Measurements from ENCODE around the gene PCNX4.
"Not testable (repeated sequence)": the region's sequence is repeated elsewhere in the genome, so short reads cannot be mapped to it uniquely, and the experiment has no call there.

Gene PCNX4

GRCh38 chr14:60091550-60092525 is at the start of gene PCNX4:
Gene PCNX4, plus strand, starts transcription at chr14:60091923. Its CDS starts 15,716 bp downstream, at chr14:60107639.
- peak; percentile 94 for DNase-seq

- DNase-seq = not testable (repeated sequence)
Measured at GRCh38 chr14:60047976-60048375, 43.7 kb upstream of the PCNX4 start.

DNA sequence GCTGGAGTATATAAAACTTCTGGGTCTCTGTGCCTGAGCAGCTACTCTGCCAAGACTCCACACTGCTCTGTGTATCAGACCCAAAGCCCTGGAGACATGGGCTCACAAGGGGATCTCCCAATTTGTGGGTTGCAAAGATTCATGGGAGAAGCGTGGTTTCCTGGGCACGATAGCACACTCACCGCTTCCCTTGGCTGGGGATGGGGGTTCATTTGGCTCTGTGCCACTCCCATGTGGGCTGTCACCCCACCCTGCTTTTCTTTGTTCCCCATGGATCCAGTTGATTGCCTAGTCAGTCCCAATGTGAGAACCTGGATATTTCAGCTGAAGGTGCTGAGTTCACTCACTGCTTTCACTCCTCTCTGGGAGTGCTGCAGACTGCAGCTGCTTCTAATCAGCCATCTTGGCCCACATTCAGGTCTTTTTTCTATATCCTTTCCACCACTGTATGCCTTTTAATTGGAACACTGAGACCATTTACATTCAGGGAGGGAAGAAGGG is 40.0 kb upstream of the PCNX4 start:
- DNase-seq = no peak

DNA sequence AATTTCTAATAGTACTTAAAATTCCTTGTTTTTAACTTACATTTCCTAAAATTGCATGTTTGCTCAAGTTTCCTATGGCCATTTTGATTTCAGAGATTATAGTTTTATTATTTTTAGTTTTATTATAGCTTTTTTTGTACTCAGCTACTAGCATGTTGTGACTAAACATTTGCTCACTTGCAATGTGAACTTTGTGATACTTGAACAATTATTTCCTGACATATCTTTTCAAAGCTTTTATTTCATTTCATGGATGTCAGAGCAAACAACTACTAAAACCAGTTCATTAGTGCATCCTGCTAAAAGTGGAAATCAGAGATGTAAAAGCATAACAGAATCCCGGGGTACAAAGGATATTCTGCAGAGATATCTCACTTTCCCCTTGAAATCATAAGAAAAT is 33.6 kb upstream of the PCNX4 start:
- DNase-seq = no peak

DNA sequence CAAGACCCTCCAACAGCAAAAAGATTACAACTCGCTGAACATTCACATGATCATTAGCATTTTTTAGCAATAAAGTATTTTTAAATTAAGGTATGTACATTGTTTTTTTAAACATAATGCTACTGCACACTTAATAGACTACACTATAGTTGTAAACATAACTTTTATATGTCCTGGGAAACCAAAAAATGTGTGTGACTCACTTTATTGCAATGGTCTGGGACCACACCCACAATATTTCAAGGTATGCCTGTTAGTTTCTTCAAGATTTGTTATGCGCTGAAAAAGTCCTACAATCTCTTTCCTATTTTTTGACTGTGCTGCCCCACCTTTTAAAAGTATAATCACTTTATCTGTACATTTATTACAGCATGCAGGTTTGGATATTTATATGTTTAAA is 30.4 kb upstream of the PCNX4 start:
- DNase-seq = no peak

DNA sequence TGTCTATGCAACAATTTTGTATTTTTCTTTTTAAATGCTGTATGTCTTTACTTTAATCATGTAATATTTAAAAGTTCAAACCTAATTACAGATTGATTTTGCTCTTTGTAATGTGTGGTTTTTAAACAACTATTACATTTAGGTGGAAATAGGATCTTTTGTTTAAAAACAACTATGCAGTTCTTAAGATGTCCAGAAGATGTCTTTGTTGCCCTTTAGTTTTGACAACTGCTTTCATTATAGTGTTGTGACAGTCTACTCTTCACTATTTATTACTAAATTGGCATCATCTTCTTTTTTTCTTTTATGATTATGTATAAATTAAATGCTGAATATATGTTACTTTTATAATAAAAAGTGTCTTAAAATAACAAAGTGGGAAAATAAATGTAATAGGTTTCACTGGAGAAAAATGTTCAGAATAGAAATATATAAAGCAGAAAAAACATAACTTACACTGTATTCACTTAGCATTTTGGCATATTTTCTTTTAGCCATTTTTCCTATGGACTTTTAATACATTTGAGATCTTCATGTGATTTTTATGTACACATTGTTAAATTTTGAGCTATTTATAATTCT is 27.1 kb upstream of the PCNX4 start:
- no peak for DNase-seq

DNA sequence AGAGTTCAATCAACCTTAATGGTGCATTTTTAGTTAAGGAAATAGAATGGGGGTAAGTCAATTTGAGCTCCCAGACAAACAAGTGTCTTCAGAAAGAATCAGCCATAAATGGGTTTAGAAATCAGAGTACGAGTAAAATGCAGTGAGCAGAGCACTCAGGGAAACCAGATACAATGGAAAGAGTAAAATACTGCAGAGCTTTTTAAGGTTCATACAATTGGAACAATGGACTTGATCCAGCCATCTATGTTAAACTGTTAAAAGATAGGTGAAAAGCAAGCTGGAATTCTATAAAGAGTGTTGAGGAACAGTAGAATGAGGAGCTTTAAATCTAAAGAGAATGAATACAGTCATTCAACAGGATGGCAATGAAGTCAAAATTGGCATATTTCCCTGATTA is 23.8 kb upstream of the PCNX4 start:
- no peak for DNase-seq

- no peak for DNase-seq
Measured at GRCh38 chr14:60079723-60080122, 12.0 kb upstream of the PCNX4 start.

GRCh38 chr14:60085085-60085484 is 6.6 kb upstream of the PCNX4 start:
- DNase-seq = no peak

DNA sequence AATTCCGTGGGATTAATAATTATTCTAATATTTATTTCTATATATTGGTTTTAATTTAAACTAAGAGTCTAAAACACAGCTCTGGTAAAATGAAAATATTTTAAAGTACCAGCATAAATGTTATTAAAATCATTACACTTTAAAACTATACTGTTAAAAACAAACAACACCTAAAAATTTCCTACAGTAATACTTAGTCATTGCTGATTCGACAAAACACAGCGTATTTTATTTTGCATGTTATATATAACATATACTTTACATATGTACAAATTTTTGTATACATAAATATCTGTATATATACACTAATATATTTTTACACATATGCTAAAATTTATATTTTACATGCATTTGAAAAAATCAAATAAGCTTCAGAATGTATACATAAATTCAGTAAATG is 6.0 kb upstream of the PCNX4 start:
- no peak for DNase-seq

- DNase-seq = no peak
Measured at GRCh38 chr14:60087668-60088067, 4.1 kb upstream of the PCNX4 start.

GRCh38 chr14:60089221-60089620 is 2.5 kb upstream of the PCNX4 start:
- DNase-seq = no peak

DNA sequence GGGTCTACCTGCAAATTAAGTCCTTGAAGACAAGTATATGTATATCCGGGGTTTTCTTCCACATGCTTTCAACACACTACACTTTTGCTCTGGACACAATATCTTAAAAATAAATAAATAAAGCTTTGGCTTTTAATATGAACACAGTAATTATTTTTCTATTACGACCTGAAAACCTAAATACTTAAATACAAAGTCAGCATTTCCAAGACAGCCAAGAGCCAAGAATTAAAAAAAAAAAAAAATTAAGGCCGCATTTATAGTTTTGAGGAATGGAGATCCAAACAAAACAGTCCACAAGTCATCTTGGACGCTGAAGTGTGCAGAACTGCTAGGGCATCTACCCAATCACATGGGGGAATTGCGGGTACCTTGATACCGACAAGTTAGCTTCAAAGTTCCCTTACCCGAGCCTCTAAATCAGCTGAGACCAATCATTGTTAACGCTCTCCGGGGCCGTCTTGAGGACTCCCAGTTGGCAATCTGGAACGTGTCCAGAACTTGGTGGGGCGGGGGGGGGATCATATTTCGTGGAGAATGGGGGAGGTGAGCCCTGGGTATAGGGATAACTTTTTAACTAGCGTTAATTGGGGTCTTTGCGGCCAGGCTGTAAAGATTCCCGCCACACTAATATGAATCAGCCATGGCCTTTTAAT is 731 bp upstream of the PCNX4 start:
- DNase-seq = no peak

GRCh38 chr14:60092526-60092920 is 800 bp downstream of the PCNX4 start:
- no peak for DNase-seq

DNA sequence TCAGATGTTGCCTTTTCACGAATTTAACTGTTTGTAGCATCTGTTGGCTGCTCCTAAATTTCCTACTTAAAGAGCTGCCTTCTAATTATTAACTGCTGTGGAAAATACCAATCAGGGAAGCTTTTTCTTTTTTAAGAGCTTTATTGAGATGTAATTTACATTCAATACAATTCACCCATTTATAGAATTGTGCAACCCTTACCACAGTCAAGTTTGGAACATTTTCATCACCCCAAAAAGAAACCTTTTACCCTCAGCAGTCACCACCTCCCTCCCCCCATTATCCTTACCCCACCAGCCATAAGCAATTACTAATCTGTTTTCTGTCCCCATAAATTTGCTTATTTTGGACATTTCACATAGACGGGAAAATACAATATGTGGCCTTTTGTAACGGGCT is 1.4 kb downstream of the PCNX4 start:
- no peak for DNase-seq

DNA sequence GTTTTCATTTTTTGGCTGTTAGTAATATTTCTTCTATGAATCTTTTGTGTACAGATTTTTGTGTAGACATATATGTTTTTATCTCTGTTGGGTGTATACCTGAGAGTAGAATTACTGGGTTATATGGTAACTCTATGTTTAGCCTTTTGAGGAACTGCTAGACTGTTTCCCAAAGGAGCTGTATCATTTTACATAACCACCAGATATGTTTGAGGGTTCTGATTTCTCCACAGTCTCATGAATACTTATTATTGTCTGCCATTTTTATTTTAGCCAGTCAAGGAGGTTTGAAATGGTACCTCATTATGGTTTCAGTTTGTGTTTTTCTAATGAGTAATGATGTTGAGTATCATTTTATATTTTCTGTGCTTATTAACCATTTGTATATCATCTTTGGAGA is 1.9 kb downstream of the PCNX4 start:
- DNase-seq = no peak

- DNase-seq = no peak
Measured at GRCh38 chr14:60094306-60094897, 2.7 kb downstream of the PCNX4 start.

- DNase-seq = no peak
Measured at GRCh38 chr14:60095231-60095630, 3.5 kb downstream of the PCNX4 start.

GRCh38 chr14:60095781-60096450 is 4.2 kb downstream of the PCNX4 start:
- DNase-seq = no peak

DNA sequence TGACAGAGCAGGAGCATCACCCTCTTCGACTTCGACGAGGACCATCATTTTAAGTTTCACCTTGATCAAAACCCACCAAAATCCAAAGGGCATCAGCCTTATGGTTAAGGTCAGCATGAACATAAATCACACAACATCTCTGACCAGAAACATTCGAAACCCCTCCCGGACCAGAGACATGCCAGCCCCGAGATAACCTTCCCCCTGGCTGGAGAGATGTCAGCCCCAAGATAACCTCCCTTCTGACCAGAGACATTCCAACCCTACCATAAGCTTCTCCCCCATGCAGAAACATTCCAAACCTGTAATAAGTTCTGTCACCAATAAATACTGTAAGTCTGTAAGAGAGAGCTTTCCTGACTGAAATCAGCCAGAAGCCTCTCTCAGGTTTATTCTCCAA is 6.3 kb downstream of the PCNX4 start:
- no peak for DNase-seq

- not testable (repeated sequence) for DNase-seq
Measured at GRCh38 chr14:60099855-60100254, 8.1 kb downstream of the PCNX4 start.

DNA sequence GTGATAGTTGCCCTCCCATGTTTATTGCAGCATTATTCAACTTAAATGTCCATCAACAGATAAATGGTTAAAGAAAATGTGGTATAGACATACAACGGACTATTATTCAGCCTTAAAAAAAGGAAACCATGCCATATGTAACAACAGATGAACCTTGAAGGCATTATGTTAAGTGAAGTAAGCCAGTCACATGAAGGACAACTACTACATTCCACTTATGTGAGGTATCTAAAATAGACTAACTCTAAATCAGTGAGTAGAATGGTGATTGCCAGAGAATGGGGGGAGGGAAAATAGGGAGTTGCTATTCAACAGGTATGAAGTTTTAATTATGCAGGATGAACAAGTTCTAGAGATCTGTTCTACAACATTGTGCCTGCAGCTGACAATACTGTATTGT is 10.1 kb downstream of the PCNX4 start:
- DNase-seq = no peak

DNA sequence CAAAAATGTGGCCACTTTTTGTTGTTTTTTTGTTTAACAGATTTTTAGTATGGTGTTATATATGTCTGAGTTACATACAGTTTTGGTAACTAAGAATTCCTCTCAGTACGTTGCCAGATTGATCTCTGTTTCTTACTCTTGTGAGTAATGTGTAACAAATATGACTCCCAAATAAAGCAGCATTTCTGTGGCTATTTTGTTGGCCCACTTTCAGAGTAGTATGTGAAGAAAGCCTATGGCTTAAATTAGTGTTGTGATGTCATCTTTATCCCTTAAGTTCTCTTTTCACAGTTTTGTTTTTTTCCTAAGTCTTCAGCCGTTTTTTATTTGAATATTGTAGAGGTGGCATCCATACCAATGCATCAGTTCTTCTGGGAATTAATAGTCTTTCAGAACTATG is 10.7 kb downstream of the PCNX4 start:
- no peak for DNase-seq

Measured in stimulated activated naive CD4-positive, alpha-beta T cell treated with Interleukin-2 at 50 U/mL for 16 hours (primary cell).